T-helper 17 cell (primary cell): ENCODE results near the gene PRKCE. TPM values are rescaled to one million over a fixed set of nuclear protein-coding genes. Genes with fewer than 3 reads are reported as not detected.

Experiments
- ATAC-seq: fragments of 150-1000 bp; cut with Tn5 transposase; 2 replicates; pipeline ENCODE4 v1.10.0; 2021; ENCODE audit warnings: mild to moderate bottlenecking, moderate library complexity
- DNase-seq, 3 donors: peaks; one replicate each; pipeline versions ENCODE4 v3.0.0 to v3.0.0-alpha.2; 2020 to 2021
- H3K9me3 ChIP-seq: one replicate; pipeline ENCODE4 v1.7.0; 2013; ENCODE audit warnings: low read length, mild to moderate bottlenecking; ENCODE audit not compliant: control insufficient read depth, poor library complexity, severe bottlenecking
- H3K27ac Mint-ChIP-seq: one replicate; pipeline ENCODE4 v1.8.0; 2022; ENCODE audit warnings: mild to moderate bottlenecking, moderate library complexity, mixed read lengths
- H3K27me3 Mint-ChIP-seq: one replicate; pipeline ENCODE4 v1.8.0; 2022; ENCODE audit warnings: mixed read lengths
- H3K36me3 Mint-ChIP-seq: one replicate; pipeline ENCODE4 v1.8.0; 2022; ENCODE audit warnings: low read depth, mixed read lengths
- H3K4me1 Mint-ChIP-seq: one replicate; pipeline ENCODE4 v1.8.0; 2022; ENCODE audit warnings: mild to moderate bottlenecking, mixed read lengths
- H3K4me3 Mint-ChIP-seq: one replicate; pipeline ENCODE4 v1.8.0; 2022; ENCODE audit warnings: mild to moderate bottlenecking, moderate library complexity, mixed read lengths
- total RNA-seq, 4 donors: library from RNA in 2 of 4; stranded (reverse) in 2 of 4; gene quantifications; one replicate each; pipeline ENCODE4 v1.2.3 and lab custom pipeline; 2022 to 2026

The PRKCE gene
- total RNA-seq, 2 donors from 2014 or later = 17.6 to 23.7 TPM

DNA sequence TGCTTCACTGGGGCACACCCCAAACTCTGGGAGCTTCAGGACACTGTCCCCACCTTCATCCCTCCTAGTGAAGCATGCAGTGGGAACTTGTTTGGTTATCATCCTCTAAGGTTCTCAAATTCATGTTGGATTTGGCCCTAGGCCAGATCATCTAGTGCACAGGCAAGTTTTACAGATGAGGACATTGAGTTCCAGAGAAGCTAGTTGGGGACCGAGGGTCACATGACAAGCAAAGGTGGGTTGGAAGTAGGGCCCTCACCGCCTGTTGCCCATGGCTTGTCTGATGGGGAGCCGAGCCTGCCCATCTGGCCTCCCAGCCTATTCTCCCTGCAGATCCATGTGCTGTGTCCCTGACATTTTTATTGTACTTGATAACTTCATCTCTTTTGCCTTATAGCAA lies 2.8 kb downstream of the PRKCE start:
- H3K9me3 ChIP-seq = no peaks in the 10 kb centered on the region
- H3K36me3 Mint-ChIP-seq = peaks cover 7% of the 10 kb centered on the region
- H3K4me1 Mint-ChIP-seq = peaks cover 27% of the 10 kb centered on the region
- H3K4me3 Mint-ChIP-seq = no peak overlapping the region
- DNase-seq = no peak
- H3K27ac Mint-ChIP-seq = no peak overlapping the region
- no peak for ATAC-seq
- H3K27me3 Mint-ChIP-seq = no peaks in the 10 kb centered on the region

DNA sequence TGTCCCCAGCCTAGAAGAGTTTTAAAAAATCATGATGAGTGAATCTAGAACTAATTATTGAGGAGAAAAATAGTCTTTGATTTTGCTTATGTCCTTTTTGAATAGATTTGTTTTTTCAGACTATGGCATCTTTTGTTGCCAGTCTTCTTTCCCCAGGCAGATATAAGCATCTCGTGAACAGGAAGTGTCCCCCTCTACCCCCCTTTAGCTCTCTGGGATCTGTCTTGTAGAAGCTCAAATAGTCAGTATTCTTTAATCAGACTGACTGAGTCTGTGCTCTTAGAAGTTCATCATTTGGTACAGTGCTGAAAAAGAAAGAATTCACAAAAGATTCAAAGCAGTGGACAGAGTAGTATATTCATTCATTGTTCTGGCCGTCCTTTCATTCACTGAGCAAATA lies 10.4 kb downstream of the PRKCE start:
- Mint-ChIP-seq H3K36me3 (peaks cover 5% of the 10 kb centered on the region), H3K4me1 (peaks cover 17% of the 10 kb centered on the region), H3K27ac (no peak overlapping the region), H3K4me3 (no peak overlapping the region), H3K27me3 (no peaks in the 10 kb centered on the region)
- H3K9me3 ChIP-seq = no peaks in the 10 kb centered on the region
- DNase-seq (no peak), ATAC-seq (no peak)

DNA sequence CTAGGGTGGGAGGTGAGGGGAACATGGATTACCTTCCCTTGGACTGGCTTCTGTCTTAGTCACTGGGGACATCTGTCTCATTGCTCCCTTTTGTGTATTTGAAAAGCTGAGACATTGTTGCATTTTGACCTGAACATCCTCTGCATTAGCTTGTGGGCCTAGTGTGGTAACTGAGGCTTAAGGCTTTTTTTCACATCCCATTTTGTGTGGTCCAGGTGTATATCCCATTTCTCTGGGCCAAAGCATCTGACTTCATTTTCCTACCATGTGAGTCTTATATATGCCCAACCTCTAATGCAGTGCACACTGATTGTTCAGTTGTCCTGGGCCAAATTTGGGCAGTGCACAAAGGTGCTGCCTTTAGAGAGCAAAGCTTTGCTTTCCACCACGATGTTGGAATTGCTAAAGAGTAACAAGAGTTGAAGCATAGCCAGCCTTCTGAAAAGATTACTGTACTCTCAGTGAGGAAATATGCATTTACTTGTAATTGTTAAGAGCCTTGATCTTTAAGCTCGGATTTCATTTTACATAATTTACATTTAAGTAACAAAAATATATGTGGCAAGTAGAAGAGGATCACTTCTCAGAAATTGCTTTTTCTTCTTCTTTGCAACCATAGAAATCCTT lies 13.3 kb downstream of the PRKCE start:
- Mint-ChIP-seq H3K4me1 (peaks cover 12% of the 10 kb centered on the region), H3K4me3 (no peak overlapping the region), H3K36me3 (peaks cover 5% of the 10 kb centered on the region), H3K27me3 (no peaks in the 10 kb centered on the region), H3K27ac (no peak overlapping the region)
- no peaks in the 10 kb centered on the region for H3K9me3 ChIP-seq
- DNase-seq (no peak), ATAC-seq (no peak)

DNA sequence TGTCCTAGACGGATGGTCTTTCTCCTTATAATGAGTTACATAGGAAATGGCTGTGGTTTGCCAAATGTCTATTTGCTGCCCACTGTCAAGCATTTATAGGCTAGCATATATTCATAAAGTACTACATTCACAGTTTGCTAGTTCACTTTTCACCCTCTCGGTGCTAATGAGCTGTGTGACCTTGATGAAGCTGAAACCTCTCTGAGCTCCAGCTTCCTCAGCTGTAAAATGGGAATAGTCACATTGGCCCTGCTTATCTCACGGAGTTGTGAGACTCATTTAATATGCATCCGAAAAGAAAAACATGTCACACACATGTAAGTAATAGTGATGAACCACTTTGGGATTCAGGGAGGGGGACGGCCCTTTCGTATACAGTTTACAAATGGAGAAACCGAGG lies 17.0 kb downstream of the PRKCE start:
- H3K4me3 Mint-ChIP-seq = no peak overlapping the region
- ATAC-seq (no peak), DNase-seq (no peak)
- peaks cover 4% of the 10 kb centered on the region for H3K4me1 Mint-ChIP-seq
- H3K27me3 Mint-ChIP-seq = no peaks in the 10 kb centered on the region
- H3K9me3 ChIP-seq = no peaks in the 10 kb centered on the region
- H3K27ac Mint-ChIP-seq = no peak overlapping the region
- peaks cover 8% of the 10 kb centered on the region for H3K36me3 Mint-ChIP-seq

DNA sequence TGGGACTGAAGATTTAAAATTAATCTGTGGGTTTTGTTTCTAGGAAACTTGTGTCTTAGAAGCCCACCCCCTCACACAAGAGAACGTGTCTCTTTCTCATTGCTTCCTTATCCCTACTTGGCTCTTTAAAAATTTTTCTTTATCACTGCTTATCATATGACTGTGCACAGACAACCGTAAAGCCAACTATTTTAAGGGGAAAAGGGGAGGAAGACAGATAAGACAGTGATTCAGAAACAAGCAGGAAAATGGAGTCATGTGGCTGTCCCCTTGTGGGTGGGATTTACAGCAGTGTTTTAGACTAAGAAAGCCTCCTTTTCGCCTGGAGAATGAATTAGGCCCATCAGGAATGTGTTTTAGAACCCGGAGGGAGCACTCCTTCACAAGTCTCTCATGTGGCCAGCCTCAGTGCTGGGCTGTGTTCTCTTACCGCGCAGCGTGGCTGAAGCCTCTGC lies 17.6 kb downstream of the PRKCE start:
- Mint-ChIP-seq H3K27ac (no peak overlapping the region), H3K27me3 (no peaks in the 10 kb centered on the region), H3K4me3 (no peak overlapping the region), H3K4me1 (peaks cover 4% of the 10 kb centered on the region), H3K36me3 (peaks cover 8% of the 10 kb centered on the region)
- ATAC-seq (no peak), DNase-seq (no peak)
- no peaks in the 10 kb centered on the region for H3K9me3 ChIP-seq

DNA sequence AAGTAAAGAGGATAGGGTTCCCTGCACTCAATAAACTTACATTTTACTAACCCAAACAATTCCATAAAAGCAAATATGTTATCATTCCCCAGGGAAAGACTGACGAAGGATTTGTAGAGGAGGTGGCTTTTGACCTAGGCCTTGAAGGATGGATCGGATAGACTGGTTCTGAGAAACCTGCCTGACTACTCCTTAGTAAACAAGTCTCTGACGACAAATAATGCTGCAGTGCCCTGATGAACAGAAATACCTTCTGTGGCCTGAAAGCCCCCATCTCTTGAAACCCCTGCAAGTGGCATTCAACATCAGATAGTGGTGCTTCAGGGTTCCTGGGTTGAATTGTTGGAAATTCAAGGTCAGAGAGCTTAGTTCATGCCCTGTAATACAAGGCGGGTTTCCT lies 19.2 kb downstream of the PRKCE start:
- no peak overlapping the region for H3K4me3 Mint-ChIP-seq
- no peaks in the 10 kb centered on the region for H3K9me3 ChIP-seq
- DNase-seq = no peak
- no peak overlapping the region for H3K27ac Mint-ChIP-seq
- H3K36me3 Mint-ChIP-seq = peaks cover 10% of the 10 kb centered on the region
- H3K4me1 Mint-ChIP-seq = peaks cover 6% of the 10 kb centered on the region
- ATAC-seq = no peak
- no peaks in the 10 kb centered on the region for H3K27me3 Mint-ChIP-seq

DNA sequence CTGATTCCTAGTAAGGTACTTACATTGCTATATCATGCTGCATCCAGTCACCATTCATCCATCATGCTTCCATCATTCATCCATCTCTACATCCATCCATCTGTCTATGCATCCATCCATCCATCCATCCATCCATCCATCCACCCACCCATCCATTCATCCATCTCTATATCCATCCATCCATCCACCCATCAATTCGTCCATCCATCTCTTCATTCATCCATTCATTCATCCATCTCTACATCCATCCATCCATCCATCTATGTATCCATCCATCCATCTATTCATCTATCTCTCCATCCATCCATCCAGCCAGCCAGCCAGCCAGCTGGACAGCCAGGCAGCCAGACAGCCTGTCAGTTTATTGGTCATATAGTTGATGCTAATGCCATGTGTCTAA lies 20.7 kb downstream of the PRKCE start:
- no peaks in the 10 kb centered on the region for H3K9me3 ChIP-seq
- ATAC-seq = no peak

DNA sequence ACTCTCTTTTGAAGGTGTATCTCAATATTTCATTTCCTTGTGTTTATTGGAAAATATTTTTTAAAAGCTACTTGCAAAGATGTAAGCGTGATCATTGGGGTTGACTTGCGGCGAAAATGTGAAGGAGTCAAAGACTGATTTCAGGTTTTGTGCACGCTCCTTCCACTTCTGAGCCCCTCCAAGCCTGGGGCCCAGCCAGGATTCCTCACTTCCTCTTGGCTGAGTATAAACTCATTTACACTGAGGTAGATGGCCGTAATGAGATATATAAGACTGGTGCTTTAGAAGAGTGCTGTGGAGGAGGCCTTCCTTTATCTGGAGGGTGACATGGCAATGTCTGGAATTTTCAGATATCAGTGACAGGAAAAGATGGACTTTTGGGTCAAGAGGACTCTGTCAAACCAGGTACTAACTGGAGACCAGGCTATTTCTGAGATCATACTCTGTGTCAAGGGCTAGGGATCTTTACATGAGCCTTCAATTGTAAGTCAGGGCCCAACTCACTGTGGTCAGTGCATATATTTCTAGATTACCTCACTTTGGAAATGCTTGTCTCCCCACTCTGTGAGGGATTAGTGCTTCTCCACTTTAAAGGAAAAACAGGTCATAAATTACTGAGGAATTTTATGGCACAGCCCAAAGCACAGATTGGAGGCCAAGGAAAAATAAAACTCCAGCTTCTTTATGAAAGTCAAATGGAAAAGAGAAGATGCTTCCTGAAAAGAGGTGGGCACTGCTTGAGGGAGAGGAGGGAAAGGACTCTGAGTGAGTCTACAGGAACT lies 22.8 kb downstream of the PRKCE start:
- Mint-ChIP-seq H3K27me3 (no peaks in the 10 kb centered on the region), H3K4me3 (no peak overlapping the region), H3K27ac (no peak overlapping the region), H3K4me1 (peaks cover 8% of the 10 kb centered on the region), H3K36me3 (peaks cover 6% of the 10 kb centered on the region)
- no peaks in the 10 kb centered on the region for H3K9me3 ChIP-seq
- DNase-seq (no peak), ATAC-seq (no peak)

More for the DNA sequence above, 20.7 kb downstream of the PRKCE start:
- DNase-seq = no peak
- peaks cover 6% of the 10 kb centered on the region for H3K4me1 Mint-ChIP-seq
- no peak overlapping the region for H3K4me3 Mint-ChIP-seq
- H3K36me3 Mint-ChIP-seq = peaks cover 8% of the 10 kb centered on the region
- no peak overlapping the region for H3K27ac Mint-ChIP-seq
- H3K27me3 Mint-ChIP-seq = no peaks in the 10 kb centered on the region

DNA sequence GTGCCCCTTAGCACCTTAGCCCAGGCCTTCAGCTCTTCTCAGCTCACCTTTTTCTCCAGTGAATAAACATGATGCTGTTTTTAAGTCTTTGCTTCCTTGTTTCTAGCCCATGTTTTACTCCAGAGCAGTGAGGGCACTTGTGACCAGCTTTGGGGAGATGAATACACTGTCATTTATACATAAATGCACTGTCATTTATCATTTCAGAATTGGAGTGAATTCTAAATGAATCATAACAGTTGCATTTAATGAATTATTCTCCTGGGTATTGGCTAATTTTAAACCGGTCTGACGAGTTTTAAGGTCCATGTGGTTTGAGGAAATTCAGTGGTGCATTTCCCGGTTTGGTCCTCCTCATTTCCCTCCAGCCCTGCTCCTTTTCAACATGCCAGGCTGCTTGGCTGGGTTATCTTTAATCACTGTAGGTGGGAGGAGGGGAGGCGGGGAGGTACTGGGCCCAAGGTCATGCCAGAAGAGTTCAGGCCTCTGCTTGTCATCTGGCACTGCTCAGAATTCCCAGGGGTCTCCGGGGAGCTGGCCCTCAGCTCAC lies 23.9 kb downstream of the PRKCE start:
- Mint-ChIP-seq H3K4me1 (peaks cover 14% of the 10 kb centered on the region), H3K36me3 (peaks cover 8% of the 10 kb centered on the region)

DNA sequence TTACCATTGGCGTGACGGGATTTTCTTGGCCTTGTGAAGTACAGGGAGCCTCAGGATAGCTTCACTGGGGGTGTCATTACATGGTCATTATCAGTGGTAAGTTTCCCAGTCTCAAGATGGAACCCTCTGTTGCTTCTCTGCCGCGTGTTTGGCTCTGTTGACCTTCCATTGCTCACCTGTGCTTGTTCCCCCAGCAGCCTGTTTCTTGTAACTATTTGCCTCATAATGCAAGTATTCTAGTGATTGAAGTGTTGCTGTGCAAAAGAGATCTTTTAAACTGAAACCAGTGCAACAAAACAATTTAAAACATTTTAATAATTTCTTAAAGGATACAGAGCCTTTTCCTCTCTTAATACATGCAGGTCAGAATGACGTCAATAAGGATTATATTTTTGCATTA lies 24.6 kb downstream of the PRKCE start:
- Mint-ChIP-seq H3K4me3 (no peak overlapping the region), H3K4me1 (peaks cover 14% of the 10 kb centered on the region), H3K36me3 (peaks cover 8% of the 10 kb centered on the region), H3K27me3 (no peaks in the 10 kb centered on the region), H3K27ac (no peak overlapping the region)
- DNase-seq = no peak
- ATAC-seq = no peak
- H3K9me3 ChIP-seq = no peaks in the 10 kb centered on the region

More for the DNA sequence above, 23.9 kb downstream of the PRKCE start:
- no peak for ATAC-seq
- no peak for DNase-seq
- no peaks in the 10 kb centered on the region for H3K9me3 ChIP-seq
- Mint-ChIP-seq H3K27me3 (no peaks in the 10 kb centered on the region), H3K4me3 (no peak overlapping the region), H3K27ac (no peak overlapping the region)

DNA sequence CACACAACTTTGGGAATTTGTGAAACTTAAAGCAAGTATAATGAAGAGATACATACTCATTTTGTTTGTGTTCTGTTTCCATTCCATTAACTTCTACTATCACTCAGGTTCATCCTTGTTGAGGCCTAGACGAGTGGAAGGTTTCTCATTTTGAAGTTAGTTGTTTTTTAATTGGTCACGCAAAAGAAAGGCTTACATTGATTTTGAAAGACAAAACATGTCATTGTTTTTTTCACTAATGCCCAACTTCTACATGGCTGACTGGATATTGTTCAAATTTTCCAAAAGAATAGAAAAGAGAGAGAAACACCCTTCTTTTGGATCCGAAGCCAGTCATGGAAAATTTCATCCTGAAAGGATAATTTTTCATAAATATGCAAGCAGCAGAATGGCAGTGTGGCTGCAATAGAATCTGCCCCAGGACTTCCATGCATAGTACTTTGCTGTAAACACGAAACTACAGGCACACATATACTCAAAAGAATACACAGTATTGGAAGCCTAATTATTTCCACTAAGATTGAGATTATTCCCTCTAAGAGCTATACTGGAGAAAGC lies 27.4 kb downstream of the PRKCE start:
- DNase-seq (no peak), ATAC-seq (no peak)
- Mint-ChIP-seq H3K27ac (no peak overlapping the region), H3K36me3 (peaks cover 4% of the 10 kb centered on the region), H3K27me3 (no peaks in the 10 kb centered on the region), H3K4me3 (no peak overlapping the region), H3K4me1 (peaks cover 18% of the 10 kb centered on the region)
- no peaks in the 10 kb centered on the region for H3K9me3 ChIP-seq

DNA sequence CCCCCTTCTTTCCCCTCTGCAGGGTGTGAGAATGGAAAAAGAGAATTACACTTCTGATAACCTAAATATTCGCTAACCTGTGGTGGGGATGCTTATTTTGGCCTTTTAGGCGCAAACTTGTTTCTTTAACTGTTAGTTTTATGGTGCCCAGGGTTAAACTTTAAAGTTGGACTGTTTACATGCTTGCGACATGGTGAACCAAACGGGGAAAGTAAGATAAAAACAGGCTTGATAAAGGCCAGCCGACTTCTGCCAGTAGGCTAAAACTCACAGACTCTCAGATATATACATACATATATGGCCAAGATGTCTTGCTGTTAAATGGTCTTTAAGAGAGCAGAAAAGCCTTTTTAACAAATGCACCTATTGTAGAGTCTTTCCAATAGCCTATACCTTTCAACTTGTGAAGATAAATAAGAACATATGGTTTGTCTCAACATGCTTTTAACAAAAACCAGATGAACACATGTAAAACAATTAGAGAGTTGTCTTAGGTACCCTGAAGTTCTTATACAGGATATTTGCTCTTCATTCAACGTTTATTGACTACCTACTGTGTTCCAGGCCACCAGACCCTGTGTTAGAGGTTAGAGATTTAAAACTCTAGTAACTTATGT lies 29.0 kb downstream of the PRKCE start:
- ATAC-seq (no peak), DNase-seq (no peak)
- H3K27me3 Mint-ChIP-seq = no peaks in the 10 kb centered on the region
- no peak overlapping the region for H3K27ac Mint-ChIP-seq
- H3K36me3 Mint-ChIP-seq = peaks cover 2% of the 10 kb centered on the region
- no peaks in the 10 kb centered on the region for H3K9me3 ChIP-seq
- no peak overlapping the region for H3K4me3 Mint-ChIP-seq
- H3K4me1 Mint-ChIP-seq = peaks cover 17% of the 10 kb centered on the region

DNA sequence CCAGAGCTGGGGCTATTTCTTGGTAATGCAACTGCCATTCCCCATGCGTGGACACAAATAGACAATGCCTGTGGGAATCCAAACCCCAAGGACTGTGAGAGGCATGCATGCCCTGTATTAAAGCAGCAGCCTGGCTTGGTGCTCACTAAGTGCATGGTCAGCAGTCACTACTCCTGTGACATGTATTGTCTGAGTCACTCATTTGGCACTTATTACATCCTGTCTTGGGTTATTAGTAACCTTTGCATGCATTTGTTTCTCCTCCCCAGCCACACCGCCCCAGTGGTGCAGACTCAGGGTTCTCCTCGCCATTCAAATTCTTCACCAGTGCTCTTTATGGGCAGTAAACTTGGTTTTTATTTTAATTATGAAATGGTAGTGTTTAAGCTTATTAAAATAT lies 30.2 kb downstream of the PRKCE start:
- DNase-seq (no peak), ATAC-seq (no peak)
- Mint-ChIP-seq H3K4me3 (no peak overlapping the region), H3K4me1 (peaks cover 20% of the 10 kb centered on the region), H3K27me3 (no peaks in the 10 kb centered on the region), H3K36me3 (peaks cover 2% of the 10 kb centered on the region), H3K27ac (no peak overlapping the region)
- H3K9me3 ChIP-seq = no peaks in the 10 kb centered on the region
